ENCODE results near the gene PRR16.

The PRR16 gene

GRCh38 chr5:120473332-120473731, 9.2 kb downstream of the PRR16 start:
- no peak overlapping the region for H3K4me3 ChIP-seq (replicated peaks; ENCODE audit: insufficient read depth, low read length)
- H3K27me3 ChIP-seq (ENCODE audit: insufficient read depth, poor library complexity, severe bottlenecking), result no peaks in the 10 kb centered on the region
- TF ChIP-seq, protein P1, sequence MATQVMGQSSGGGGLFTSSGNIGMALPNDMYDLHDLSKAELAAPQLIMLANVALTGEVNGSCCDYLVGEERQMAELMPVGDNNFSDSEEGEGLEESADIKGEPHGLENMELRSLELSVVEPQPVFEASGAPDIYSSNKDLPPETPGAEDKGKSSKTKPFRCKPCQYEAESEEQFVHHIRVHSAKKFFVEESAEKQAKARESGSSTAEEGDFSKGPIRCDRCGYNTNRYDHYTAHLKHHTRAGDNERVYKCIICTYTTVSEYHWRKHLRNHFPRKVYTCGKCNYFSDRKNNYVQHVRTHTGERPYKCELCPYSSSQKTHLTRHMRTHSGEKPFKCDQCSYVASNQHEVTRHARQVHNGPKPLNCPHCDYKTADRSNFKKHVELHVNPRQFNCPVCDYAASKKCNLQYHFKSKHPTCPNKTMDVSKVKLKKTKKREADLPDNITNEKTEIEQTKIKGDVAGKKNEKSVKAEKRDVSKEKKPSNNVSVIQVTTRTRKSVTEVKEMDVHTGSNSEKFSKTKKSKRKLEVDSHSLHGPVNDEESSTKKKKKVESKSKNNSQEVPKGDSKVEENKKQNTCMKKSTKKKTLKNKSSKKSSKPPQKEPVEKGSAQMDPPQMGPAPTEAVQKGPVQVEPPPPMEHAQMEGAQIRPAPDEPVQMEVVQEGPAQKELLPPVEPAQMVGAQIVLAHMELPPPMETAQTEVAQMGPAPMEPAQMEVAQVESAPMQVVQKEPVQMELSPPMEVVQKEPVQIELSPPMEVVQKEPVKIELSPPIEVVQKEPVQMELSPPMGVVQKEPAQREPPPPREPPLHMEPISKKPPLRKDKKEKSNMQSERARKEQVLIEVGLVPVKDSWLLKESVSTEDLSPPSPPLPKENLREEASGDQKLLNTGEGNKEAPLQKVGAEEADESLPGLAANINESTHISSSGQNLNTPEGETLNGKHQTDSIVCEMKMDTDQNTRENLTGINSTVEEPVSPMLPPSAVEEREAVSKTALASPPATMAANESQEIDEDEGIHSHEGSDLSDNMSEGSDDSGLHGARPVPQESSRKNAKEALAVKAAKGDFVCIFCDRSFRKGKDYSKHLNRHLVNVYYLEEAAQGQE (IDR thresholded peaks at IDR 0.05; ENCODE audit: insufficient replicate concordance, low read depth), result no peak
- TF ChIP-seq CTCF (IDR thresholded peaks at IDR 0.05; ENCODE audit: insufficient read depth, low read length) (no peak), POLR2AphosphoS5 (IDR thresholded peaks at IDR 0.05; ENCODE audit: low read depth) (no peak), SPI1 (IDR thresholded peaks at IDR 0.05; ENCODE audit: borderline replicate concordance, low read depth) (no peak), GABPA (IDR thresholded peaks at IDR 0.05; ENCODE audit: low read depth) (no peak)
- no peak overlapping the region for H3K27ac ChIP-seq (replicated peaks)
- no peak for DNase-seq (ENCODE audit: low read depth in 1 of 2, low spot score in 1 of 2)

DNA sequence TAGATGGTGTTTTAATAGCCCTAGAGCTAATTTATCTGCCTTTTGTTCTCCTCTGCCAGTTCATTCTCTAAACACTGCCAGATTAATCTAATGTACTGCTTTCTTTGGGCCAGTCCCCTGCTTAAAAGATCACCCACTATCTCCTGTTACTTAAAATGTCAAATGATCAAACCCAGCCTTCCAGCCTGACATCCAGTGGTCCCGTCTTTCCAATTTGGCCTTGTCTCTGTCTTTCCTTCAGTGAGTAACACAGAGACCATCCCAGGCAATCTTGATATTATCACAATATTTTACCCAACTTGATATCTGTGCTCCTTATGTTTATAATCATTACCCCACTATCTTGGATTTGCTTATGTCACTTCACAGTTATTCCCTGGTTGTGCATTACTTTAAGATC, 12.0 kb downstream of the PRR16 start:
- DNase-seq (ENCODE audit: low read depth in 1 of 2, low spot score in 1 of 2), result no peak
- Histone ChIP-seq H3K27me3 (ENCODE audit: insufficient read depth, poor library complexity, severe bottlenecking) (no peaks in the 10 kb centered on the region), H3K4me3 (replicated peaks; ENCODE audit: insufficient read depth, low read length) (no peak overlapping the region), H3K27ac (replicated peaks) (no peak overlapping the region)
- TF ChIP-seq, protein P1 (IDR thresholded peaks at IDR 0.05; ENCODE audit: insufficient replicate concordance, low read depth), result no peak
- TF ChIP-seq GABPA (IDR thresholded peaks at IDR 0.05; ENCODE audit: low read depth), result no peak
- TF ChIP-seq POLR2AphosphoS5 (IDR thresholded peaks at IDR 0.05; ENCODE audit: low read depth), result no peak
- no peak for TF ChIP-seq SPI1 (IDR thresholded peaks at IDR 0.05; ENCODE audit: borderline replicate concordance, low read depth)
- no peak for TF ChIP-seq CTCF (IDR thresholded peaks at IDR 0.05; ENCODE audit: insufficient read depth, low read length)

DNA sequence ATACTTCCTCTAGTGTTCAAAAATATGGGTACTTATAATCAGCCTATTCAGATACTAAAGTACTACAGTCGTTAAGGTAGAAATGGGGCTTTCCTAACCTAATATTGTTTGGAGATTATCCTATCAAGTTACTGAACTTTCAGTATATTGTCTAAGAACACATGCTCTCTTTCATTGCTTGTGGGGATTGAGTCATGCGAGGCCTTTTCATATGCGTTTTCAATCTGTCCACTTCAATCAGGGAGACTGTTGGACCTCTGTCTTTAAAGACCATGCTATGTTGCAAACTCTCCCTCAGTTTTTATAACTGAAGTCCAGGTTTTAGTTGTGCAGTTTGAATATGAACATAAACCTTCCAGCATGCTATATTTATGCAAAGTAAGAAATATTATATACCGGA, 15.0 kb downstream of the PRR16 start:
- H3K4me3 ChIP-seq (replicated peaks; ENCODE audit: insufficient read depth, low read length), result no peak overlapping the region
- no peaks in the 10 kb centered on the region for H3K27me3 ChIP-seq (ENCODE audit: insufficient read depth, poor library complexity, severe bottlenecking)
- no peak for DNase-seq (ENCODE audit: low read depth in 1 of 2, low spot score in 1 of 2)
- no peak overlapping the region for H3K27ac ChIP-seq (replicated peaks)
- no peak for TF ChIP-seq GABPA (IDR thresholded peaks at IDR 0.05; ENCODE audit: low read depth)
- no peak for TF ChIP-seq CTCF (IDR thresholded peaks at IDR 0.05; ENCODE audit: insufficient read depth, low read length)
- TF ChIP-seq POLR2AphosphoS5 (IDR thresholded peaks at IDR 0.05; ENCODE audit: low read depth), result no peak
- no peak for TF ChIP-seq SPI1 (IDR thresholded peaks at IDR 0.05; ENCODE audit: borderline replicate concordance, low read depth)
- TF ChIP-seq, protein P1 (IDR thresholded peaks at IDR 0.05; ENCODE audit: insufficient replicate concordance, low read depth), result no peak
